ENCODE results near the gene GLI2. TPM values are rescaled to one million over a fixed set of nuclear protein-coding genes. Genes with fewer than 3 reads are reported as not detected.

GLI2 gene
- total and polyA plus RNA-seq, 2 donors (not counting 1 experiment from before 2014, with no cell fraction given): not detected

DNA sequence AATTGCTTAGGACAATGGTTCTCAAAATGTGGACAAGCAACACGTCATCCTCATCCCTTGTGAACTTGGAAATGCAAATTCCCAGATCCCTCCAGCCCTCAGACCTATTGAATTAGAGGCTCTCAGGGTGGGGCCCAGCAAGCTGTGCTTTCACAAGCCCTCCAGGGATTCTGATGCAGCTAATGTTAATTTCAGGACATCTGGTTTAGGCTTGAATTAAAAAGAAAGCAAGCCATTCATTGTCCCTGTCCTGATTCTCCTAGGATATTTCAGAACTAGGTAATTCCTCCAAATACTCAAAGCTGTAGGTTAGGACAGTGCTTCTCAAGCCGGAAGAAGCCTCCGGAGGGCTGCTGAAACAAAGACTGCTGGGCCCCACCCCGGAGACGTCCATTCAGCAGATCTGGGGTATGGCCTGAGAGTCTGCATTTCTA lies 26.0 kb upstream of the GLI2 start:
- intact Hi-C loops (cut with micrococcal nuclease): no loop called here
- ChIA-PET POLR2A (no interaction called here), CTCF (no interaction called here)
- ATAC-seq (ENCODE audit: low read depth) (no peak), DNase-seq (no peak)
- no peaks in the 10 kb centered on the region for H3K36me3 ChIP-seq (replicated peaks in 1 of 2; ENCODE audit: control extremely low read depth in 1 of 2, control insufficient read depth in 1 of 2, extremely low read depth in 1 of 2, insufficient read depth in 2 of 2, low read length in 1 of 2)
- Mint-ChIP-seq H3K9me3 (ENCODE audit: insufficient read depth) (no peaks in the 10 kb centered on the region), H3K27ac (no peak overlapping the region), H3K4me3 (no peak overlapping the region), H3K4me1 (no peaks in the 10 kb centered on the region), H3K27me3 (peaks cover 32% of the 10 kb centered on the region)
- no peaks in the 10 kb centered on the region for H4K20me1 ChIP-seq (ENCODE audit: control insufficient read depth, insufficient read depth, low read length, poor library complexity, severe bottlenecking)
- no peak overlapping the region for H3K4me3 ChIP-seq (ENCODE audit: control extremely low read depth in 1 of 5, extremely low read depth in 1 of 5, insufficient read depth in 1 of 5, low read depth in 2 of 5, low read length in 4 of 5)
- H3K9me3 ChIP-seq (ENCODE audit: control extremely low read depth in 1 of 3, control insufficient read depth in 2 of 3, insufficient read depth in 1 of 3, low read length in 2 of 3): peaks cover 0 to 4% (median 0%) of the 10 kb centered on the region in 3 donors
- H3K4me2 ChIP-seq (replicated peaks; ENCODE audit: low read depth, low read length, poor library complexity, severe bottlenecking): no peak overlapping the region
- WGBS (ENCODE audit: insufficient coverage): 72% methylated on average over 5 of the region's 5 CpGs
- no peaks in the 10 kb centered on the region for H3K79me2 ChIP-seq (ENCODE audit: control insufficient read depth, insufficient read depth, low read length)
- no peak overlapping the region for H3K27ac ChIP-seq (ENCODE audit: low read length in 2 of 2)
- no peak overlapping the region for H3K9ac ChIP-seq (ENCODE audit: low read length)
- H3K4me1 ChIP-seq (ENCODE audit: control insufficient read depth in 2 of 2, insufficient read depth in 2 of 2, low read length in 2 of 2): no peaks in the 10 kb centered on the region
- TF ChIP-seq, protein P1, sequence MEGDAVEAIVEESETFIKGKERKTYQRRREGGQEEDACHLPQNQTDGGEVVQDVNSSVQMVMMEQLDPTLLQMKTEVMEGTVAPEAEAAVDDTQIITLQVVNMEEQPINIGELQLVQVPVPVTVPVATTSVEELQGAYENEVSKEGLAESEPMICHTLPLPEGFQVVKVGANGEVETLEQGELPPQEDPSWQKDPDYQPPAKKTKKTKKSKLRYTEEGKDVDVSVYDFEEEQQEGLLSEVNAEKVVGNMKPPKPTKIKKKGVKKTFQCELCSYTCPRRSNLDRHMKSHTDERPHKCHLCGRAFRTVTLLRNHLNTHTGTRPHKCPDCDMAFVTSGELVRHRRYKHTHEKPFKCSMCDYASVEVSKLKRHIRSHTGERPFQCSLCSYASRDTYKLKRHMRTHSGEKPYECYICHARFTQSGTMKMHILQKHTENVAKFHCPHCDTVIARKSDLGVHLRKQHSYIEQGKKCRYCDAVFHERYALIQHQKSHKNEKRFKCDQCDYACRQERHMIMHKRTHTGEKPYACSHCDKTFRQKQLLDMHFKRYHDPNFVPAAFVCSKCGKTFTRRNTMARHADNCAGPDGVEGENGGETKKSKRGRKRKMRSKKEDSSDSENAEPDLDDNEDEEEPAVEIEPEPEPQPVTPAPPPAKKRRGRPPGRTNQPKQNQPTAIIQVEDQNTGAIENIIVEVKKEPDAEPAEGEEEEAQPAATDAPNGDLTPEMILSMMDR (IDR thresholded peaks at IDR 0.05): no peak
- no peak for TF ChIP-seq EZH2 (IDR thresholded peaks at IDR 0.05; ENCODE audit: borderline replicate concordance, insufficient read depth, low read depth, low read length, poor library complexity, severe bottlenecking)
- H3K27me3 ChIP-seq (replicated peaks in 1 of 4; ENCODE audit: control extremely low read depth in 1 of 4, control insufficient read depth in 3 of 4, insufficient read depth in 4 of 4, low read length in 3 of 4): no peaks in the 10 kb centered on the region
- no peak overlapping the region for H2AFZ ChIP-seq (ENCODE audit: insufficient read depth, low read depth, low read length, poor library complexity, severe bottlenecking)

DNA sequence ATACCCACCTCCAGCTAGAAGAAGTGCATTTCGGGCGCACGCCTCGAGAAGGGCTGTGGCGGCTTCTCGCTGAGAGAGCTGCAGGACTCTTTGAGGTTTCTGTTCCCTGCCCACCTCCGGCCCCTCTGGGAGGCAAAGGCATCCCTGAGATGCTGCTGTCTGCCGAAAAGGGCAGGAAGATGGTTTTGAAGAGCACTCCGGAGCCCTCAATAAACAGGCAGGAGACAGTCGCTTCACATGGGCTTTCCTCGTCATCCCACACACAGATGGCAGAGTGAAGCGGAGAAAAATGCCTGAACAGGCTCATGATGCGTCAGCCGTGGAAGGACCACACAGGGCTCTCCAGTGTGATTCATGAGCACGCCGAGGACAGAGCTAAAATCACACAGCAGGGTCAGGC lies 25.4 kb upstream of the GLI2 start:
- Histone ChIP-seq H3K79me2 (ENCODE audit: control insufficient read depth, insufficient read depth, low read length) (no peaks in the 10 kb centered on the region), H3K36me3 (replicated peaks in 1 of 2; ENCODE audit: control extremely low read depth in 1 of 2, control insufficient read depth in 1 of 2, extremely low read depth in 1 of 2, insufficient read depth in 2 of 2, low read length in 1 of 2) (no peaks in the 10 kb centered on the region), H3K4me1 (ENCODE audit: control insufficient read depth in 2 of 2, insufficient read depth in 2 of 2, low read length in 2 of 2) (no peaks in the 10 kb centered on the region), H3K4me3 (ENCODE audit: control extremely low read depth in 1 of 5, extremely low read depth in 1 of 5, insufficient read depth in 1 of 5, low read depth in 2 of 5, low read length in 4 of 5) (no peak overlapping the region), H4K20me1 (ENCODE audit: control insufficient read depth, insufficient read depth, low read length, poor library complexity, severe bottlenecking) (no peaks in the 10 kb centered on the region), H3K27ac (ENCODE audit: low read length in 2 of 2) (no peak overlapping the region), H3K9ac (ENCODE audit: low read length) (no peak overlapping the region), H3K27me3 (replicated peaks in 1 of 4; ENCODE audit: control extremely low read depth in 1 of 4, control insufficient read depth in 3 of 4, insufficient read depth in 4 of 4, low read length in 3 of 4) (no peaks in the 10 kb centered on the region), H2AFZ (ENCODE audit: insufficient read depth, low read depth, low read length, poor library complexity, severe bottlenecking) (no peak overlapping the region), H3K9me3 (ENCODE audit: control extremely low read depth in 1 of 3, control insufficient read depth in 2 of 3, insufficient read depth in 1 of 3, low read length in 2 of 3) (peaks cover 0 to 4% (median 0%) of the 10 kb centered on the region in 3 donors), H3K4me2 (replicated peaks; ENCODE audit: low read depth, low read length, poor library complexity, severe bottlenecking) (no peak overlapping the region)
- no peak for TF ChIP-seq EZH2 (IDR thresholded peaks at IDR 0.05; ENCODE audit: borderline replicate concordance, insufficient read depth, low read depth, low read length, poor library complexity, severe bottlenecking)
- TF ChIP-seq, protein P1 (IDR thresholded peaks at IDR 0.05): no peak
- H3K4me3 Mint-ChIP-seq: no peak overlapping the region
- peaks cover 35% of the 10 kb centered on the region for H3K27me3 Mint-ChIP-seq
- no peaks in the 10 kb centered on the region for H3K4me1 Mint-ChIP-seq
- no peak for DNase-seq
- no peak overlapping the region for H3K27ac Mint-ChIP-seq
- CTCF ChIA-PET: interaction anchor here (1.5 kb wide), 1 partner anchor 30 kb away, joined by 4 read pairs; no protein-coding TSS in a partner anchor
- H3K9me3 Mint-ChIP-seq (ENCODE audit: insufficient read depth): no peaks in the 10 kb centered on the region
- intact Hi-C loops (cut with micrococcal nuclease): no loop called here
- POLR2A ChIA-PET: no interaction called here
- ATAC-seq (ENCODE audit: low read depth): no peak
- 91% methylated on average over 16 of the region's 16 CpGs for WGBS (ENCODE audit: insufficient coverage)

Measured in B cell (primary cell).